CD4-positive, alpha-beta T cell treated with Interleukin-15 for 1 hour (primary cell): Measurements from ENCODE around the gene RSF1.
A peak's percentile ranks its signal among the peaks of the same experiment; 100 is the strongest.
"Not testable (repeated sequence)": the region's sequence is repeated elsewhere in the genome, so short reads cannot be mapped to it uniquely, and the experiment has no call there.

Experiments
- DNase-seq: peaks from one replicate; pipeline ENCODE4 v3.0.0-alpha.2; 2020

RSF1 gene

DNA sequence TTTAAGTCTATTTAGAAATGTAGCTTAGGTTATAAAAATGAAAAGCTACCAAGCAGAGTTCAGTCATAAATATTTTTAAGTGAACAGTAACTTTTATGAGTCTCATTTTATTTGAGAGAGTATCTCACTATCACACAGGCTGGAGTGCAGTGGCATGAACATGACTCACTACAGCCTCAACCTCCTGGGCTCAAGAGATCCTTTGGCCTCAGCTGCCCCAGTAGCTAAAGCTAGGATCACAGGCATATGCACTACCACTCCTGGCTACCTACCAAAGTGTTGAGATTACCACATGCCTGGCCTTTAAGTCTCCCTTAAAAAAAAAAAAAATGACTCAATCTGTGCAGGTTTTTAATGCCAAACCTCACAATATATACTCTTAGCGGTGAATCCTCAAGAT lies 148.3 kb downstream of the RSF1 start:
- DNase-seq: no peak

- DNase-seq: no peak
Measured at GRCh38 chr11:77669848-77670511, 150.5 kb downstream of the RSF1 start.

DNA sequence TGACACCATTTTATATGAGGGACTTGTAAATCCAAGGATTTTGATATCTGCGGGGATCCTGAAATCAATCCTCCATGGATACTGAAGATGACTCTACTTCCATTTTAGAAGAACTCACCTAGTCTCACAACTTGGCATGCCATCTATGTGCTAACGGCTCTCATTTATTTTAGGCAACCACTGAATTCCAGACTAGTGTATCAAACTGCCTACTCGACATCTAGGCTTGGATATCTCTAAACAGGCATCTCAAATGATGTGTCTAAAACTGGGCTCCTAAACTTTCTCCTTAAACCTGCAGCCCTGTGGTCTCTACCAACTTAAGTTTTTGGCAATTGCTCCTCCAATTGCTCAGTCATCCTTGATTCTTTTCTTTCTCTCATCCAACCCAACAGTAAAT lies 151.8 kb downstream of the RSF1 start:
- no peak for DNase-seq

DNA sequence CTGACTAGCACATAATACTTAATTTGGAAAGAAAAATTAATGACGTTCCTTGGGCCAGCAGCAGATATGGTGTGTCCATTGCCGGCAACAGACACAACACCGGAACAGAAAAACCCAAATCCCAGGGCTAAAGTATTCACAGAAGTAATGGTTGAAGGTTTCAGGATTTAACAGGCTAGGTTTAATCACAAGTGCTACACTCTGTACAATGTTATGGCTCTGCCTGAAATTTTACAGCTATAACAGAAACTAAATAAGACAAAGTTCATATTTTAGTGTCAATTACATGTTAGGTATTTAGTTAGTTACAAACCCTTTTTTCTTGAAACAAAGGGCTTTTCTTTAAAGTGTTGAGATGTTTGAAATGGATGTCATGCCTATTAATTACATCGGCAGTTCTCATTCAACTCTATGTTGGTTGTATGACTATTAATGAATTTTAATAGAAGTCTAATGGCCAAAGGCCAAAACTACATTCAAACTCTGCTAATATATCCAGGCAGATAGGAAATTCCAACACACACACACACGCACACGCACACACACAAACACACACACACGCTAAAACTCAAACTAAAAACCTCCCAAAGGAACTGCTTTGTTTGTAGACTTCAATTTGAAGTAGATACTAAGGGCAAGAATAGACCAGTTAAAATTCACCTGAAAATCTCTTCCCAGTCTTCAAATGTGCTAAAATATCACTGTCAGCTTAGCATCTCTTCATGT lies 155.1 kb downstream of the RSF1 start:
- DNase-seq: no peak

- DNase-seq: no peak
Measured at GRCh38 chr11:77661670-77662069, 158.9 kb downstream of the RSF1 start.

DNA sequence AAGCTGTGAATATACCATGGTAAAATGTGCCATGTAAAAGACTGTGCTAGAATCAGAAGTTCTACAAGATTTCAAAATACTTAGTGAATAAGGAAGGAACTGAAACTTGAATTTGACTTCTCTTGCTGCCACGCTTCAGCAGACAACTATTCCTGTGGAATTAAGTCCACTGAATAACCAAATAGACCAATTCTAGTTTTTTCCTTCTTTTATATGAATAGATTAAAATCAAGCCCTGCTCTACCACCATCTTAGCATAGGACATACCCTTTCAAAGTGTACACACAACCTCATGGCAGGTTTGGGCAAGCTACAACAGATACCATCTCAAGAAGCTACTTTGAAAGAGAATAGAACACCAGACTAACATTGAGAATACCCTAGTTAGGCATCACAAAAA lies 159.6 kb downstream of the RSF1 start:
- no peak for DNase-seq

- DNase-seq: no peak
Measured at GRCh38 chr11:77658213-77659013, 162.1 kb downstream of the RSF1 start.

- DNase-seq: no peak
Measured at GRCh38 chr11:77656362-77656761, 164.2 kb downstream of the RSF1 start.

- no peak for DNase-seq
Measured at GRCh38 chr11:77654770-77655434, 165.6 kb downstream of the RSF1 start.

- DNase-seq: no peak
Measured at GRCh38 chr11:77650123-77650522, 170.4 kb downstream of the RSF1 start.

DNA sequence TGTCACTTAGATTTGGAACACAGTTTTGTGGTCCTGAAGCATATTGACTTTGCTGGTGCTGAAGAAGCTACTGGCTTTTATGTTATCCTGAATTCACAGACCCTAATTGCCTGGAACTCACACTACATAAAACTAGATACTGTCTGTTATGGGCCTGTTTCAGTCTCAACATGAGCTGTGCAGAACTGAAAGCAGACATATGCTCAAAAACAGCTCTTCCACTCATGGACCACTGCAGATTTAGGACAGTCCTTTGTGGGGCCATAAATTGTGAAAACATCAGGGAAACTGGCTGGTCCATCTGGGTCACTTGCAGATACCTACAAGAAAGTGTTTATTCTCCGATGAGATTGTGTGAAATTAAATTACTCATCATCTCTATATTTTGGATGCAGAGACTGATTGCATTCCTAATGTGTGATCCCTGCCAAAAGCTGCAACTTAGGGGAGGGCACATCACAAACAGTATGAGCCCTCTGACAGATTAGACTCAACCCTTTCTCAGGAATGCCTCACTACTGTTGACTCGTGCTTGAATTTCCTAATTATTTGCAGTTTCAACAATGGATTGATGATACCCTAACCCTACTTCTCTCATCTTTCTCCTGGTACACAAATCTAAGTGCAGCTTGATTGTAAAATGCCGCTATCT lies 172.7 kb downstream of the RSF1 start:
- DNase-seq: no peak

DNA sequence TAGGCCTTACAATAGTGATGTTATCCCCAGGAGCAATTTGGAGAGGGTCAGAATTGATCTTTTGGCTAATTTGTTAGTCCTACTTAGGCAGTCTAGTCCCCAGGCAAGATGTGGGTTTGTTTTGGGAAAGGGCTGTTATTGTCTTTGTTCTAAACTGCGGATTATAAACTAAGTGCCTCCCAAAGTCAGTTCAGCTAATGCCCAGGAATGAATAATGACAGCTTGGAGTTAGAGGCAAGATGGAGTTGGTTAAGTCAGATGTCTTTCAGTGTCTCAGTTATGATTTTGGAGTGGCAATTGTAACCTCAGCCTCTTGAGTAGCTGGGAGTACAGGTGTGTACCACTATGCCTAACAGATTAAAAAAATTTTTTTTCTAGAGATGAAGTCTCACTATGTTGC lies 175.6 kb downstream of the RSF1 start:
- DNase-seq: no peak

DNA sequence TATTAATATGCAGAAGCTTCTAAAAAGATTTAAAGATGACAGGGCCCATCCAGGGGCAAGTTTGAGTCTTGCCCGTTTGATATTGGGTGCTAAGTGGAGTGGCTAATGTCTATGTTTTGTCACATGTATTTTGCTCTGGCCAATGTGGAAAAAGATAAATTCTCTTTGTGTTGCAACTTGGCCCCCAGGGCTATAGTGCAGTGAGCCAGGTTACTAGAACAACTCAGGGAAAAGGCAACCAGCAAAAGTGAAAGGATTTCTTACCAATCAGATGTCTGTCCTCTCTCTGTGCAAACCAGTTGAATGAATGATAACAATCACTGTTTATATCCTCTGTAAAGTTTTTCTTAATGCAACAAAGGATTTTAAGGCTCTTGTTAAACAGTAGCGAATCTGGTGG lies 178.3 kb downstream of the RSF1 start:
- DNase-seq: no peak

- DNase-seq: peak; percentile 83
Measured at GRCh38 chr11:77637345-77638165, 183.0 kb downstream of the RSF1 start, which contains the start of gene CLNS1A. Gene CLNS1A, minus strand, starts transcription at chr11:77637794. Its CDS starts 80 bp downstream, at chr11:77637714.

DNA sequence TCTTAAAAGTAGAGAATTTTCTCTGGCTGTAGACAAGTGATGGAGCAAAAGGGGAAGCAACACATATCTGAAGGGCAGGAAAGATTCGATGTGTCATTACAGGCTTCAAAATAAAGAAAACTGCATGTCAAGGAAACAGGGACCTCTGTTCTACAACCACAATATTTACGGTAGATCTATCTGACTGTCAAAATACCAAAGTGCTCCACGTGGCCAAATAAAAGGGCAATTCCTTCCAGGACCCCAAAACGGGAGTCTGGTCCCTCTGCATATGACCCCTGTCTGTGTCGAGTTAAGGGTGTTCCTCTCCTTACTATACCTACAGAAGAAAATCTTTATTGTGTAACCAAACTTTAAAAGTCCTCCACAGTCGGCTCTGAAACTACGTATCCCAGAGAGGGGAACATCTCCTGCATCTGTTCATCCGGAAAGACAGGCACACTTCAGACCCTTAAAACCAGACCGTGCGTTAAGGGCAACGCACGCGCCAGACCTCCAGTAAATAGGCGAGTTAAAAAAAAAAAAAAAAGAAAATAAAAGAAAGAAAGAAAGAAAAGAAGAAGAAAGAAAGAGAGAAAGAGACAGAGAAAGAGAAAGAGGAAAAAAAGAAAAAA lies 183.7 kb downstream of the RSF1 start:
- no peak for DNase-seq

GRCh38 chr11:77633926-77634325 lies 186.6 kb downstream of the RSF1 start:
- not testable (repeated sequence) for DNase-seq

GRCh38 chr11:77630157-77630710 lies 190.3 kb downstream of the RSF1 start:
- no peak for DNase-seq

- no peak for DNase-seq
Measured at GRCh38 chr11:77619576-77620198, 200.8 kb downstream of the RSF1 start.

- no peak for DNase-seq
Measured at GRCh38 chr11:77617892-77618291, 202.6 kb downstream of the RSF1 start.

DNA sequence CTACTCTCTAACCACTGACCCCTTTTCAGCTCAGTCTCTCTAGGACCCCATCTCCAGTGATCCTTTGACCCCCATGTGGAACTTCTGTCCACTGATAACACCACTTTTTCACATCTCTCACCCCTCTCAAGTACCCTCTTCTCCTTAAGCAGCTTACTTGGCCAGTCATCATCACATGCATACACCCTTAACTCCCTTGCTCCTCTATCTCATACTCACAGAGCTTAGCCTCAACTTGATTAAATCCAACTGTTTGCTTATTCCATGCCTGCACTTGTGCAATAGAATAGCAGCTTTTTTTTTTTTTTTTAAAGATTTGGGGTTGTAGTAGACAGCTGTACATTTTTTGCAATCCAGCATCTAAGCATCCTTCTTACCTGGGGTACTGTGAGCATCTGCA lies 208.6 kb downstream of the RSF1 start:
- no peak for DNase-seq
